ENCODE results near the gene ABHD17A. TPM values are rescaled to one million over a fixed set of nuclear protein-coding genes. Genes with fewer than 3 reads are reported as not detected.

ABHD17A gene
- total and polyA plus RNA-seq, 9 of the 15 experiments (the other 6 are each of a cell fraction or from before 2014, with no cell fraction given), result 0.04 to 135 (median 21.8) TPM; not detected in 1

DNA sequence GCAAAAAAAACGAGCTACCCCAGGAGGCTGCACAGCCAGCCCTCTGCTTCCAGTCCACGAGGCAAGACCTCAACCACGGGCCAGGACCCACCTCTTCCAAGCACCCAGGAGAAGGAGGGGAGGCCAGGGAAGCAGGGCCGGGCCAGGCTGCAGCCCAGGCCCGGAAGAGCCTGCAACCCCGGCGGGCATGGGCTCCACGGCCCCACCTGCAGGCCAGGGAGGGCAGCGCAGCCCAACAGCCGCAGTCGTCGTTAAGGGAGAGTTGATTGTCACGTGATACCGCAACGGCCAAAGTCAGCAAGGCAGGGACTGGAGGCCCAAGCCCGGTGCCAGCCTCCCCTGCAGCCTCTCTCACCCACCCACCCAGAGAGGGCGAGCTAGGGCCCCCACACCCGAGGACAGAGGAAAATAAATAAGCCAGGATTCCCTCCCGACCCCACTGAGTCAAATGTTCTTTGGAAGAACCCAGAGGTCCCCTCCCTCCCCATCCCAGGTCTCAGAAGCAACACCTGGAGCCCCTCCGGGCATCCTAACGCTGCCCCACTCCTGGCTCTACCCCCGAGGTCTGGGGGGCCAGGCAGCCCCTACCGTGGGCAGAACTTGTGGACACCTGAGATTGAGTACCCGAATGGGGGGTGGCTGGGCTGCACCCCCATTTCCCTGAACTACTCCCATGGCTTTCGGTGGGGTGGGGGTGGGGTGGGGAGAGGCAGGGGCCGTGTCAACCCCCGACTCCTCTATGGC is 31.8 kb downstream of the ABHD17A start (continued):
- 0 out of 2 replicates have a peak, but pooled peaks have one; percentile 26 for TF ChIP-seq SIN3B (IDR thresholded peaks at IDR 0.05; ENCODE audit: low read depth)
- TF ChIP-seq NCOR1 (IDR thresholded peaks at IDR 0.05), result 0 out of 2 replicates have a peak, but pooled peaks have one; percentile 31
- 0 out of 2 replicates have a peak, but pooled peaks have one; percentile 37 for TF ChIP-seq ZNF76 (CRISPR knock-in tag; IDR thresholded peaks at IDR 0.05; ENCODE audit: borderline replicate concordance)
- no peak for TF ChIP-seq ZNF77 (CRISPR knock-in tag; IDR thresholded peaks at IDR 0.05)
- TF ChIP-seq, protein P1, sequence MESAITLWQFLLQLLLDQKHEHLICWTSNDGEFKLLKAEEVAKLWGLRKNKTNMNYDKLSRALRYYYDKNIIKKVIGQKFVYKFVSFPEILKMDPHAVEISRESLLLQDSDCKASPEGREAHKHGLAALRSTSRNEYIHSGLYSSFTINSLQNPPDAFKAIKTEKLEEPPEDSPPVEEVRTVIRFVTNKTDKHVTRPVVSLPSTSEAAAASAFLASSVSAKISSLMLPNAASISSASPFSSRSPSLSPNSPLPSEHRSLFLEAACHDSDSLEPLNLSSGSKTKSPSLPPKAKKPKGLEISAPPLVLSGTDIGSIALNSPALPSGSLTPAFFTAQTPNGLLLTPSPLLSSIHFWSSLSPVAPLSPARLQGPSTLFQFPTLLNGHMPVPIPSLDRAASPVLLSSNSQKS (CRISPR knock-in tag; IDR thresholded peaks at IDR 0.05), result no peak
- TF ChIP-seq, protein P2, sequence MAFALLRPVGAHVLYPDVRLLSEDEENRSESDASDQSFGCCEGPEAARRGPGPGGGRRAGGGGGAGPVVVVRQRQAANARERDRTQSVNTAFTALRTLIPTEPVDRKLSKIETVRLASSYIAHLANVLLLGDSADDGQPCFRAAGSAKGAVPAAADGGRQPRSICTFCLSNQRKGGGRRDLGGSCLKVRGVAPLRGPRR (CRISPR knock-in tag; IDR thresholded peaks at IDR 0.05), result no peak
- TF ChIP-seq, protein P3, sequence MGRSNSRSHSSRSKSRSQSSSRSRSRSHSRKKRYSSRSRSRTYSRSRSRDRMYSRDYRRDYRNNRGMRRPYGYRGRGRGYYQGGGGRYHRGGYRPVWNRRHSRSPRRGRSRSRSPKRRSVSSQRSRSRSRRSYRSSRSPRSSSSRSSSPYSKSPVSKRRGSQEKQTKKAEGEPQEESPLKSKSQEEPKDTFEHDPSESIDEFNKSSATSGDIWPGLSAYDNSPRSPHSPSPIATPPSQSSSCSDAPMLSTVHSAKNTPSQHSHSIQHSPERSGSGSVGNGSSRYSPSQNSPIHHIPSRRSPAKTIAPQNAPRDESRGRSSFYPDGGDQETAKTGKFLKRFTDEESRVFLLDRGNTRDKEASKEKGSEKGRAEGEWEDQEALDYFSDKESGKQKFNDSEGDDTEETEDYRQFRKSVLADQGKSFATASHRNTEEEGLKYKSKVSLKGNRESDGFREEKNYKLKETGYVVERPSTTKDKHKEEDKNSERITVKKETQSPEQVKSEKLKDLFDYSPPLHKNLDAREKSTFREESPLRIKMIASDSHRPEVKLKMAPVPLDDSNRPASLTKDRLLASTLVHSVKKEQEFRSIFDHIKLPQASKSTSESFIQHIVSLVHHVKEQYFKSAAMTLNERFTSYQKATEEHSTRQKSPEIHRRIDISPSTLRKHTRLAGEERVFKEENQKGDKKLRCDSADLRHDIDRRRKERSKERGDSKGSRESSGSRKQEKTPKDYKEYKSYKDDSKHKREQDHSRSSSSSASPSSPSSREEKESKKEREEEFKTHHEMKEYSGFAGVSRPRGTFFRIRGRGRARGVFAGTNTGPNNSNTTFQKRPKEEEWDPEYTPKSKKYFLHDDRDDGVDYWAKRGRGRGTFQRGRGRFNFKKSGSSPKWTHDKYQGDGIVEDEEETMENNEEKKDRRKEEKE (IDR thresholded peaks at IDR 0.05; ENCODE audit: borderline replicate concordance in 1 of 2, control insufficient read depth in 1 of 2, low read depth in 2 of 2, low read length in 1 of 2), result no peak
- TF ChIP-seq EHMT2 (IDR thresholded peaks at IDR 0.05), result no peak
- TF ChIP-seq, protein P4, sequence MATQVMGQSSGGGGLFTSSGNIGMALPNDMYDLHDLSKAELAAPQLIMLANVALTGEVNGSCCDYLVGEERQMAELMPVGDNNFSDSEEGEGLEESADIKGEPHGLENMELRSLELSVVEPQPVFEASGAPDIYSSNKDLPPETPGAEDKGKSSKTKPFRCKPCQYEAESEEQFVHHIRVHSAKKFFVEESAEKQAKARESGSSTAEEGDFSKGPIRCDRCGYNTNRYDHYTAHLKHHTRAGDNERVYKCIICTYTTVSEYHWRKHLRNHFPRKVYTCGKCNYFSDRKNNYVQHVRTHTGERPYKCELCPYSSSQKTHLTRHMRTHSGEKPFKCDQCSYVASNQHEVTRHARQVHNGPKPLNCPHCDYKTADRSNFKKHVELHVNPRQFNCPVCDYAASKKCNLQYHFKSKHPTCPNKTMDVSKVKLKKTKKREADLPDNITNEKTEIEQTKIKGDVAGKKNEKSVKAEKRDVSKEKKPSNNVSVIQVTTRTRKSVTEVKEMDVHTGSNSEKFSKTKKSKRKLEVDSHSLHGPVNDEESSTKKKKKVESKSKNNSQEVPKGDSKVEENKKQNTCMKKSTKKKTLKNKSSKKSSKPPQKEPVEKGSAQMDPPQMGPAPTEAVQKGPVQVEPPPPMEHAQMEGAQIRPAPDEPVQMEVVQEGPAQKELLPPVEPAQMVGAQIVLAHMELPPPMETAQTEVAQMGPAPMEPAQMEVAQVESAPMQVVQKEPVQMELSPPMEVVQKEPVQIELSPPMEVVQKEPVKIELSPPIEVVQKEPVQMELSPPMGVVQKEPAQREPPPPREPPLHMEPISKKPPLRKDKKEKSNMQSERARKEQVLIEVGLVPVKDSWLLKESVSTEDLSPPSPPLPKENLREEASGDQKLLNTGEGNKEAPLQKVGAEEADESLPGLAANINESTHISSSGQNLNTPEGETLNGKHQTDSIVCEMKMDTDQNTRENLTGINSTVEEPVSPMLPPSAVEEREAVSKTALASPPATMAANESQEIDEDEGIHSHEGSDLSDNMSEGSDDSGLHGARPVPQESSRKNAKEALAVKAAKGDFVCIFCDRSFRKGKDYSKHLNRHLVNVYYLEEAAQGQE (IDR thresholded peaks at IDR 0.05; ENCODE audit: borderline replicate concordance), result peak; percentile 84
- TF ChIP-seq, protein P4 (CRISPR knock-in tag; IDR thresholded peaks at IDR 0.05; ENCODE audit: low read depth), result peak; percentile 73; the same call in 1 of the 2 replicates
- TF ChIP-seq, protein P5, sequence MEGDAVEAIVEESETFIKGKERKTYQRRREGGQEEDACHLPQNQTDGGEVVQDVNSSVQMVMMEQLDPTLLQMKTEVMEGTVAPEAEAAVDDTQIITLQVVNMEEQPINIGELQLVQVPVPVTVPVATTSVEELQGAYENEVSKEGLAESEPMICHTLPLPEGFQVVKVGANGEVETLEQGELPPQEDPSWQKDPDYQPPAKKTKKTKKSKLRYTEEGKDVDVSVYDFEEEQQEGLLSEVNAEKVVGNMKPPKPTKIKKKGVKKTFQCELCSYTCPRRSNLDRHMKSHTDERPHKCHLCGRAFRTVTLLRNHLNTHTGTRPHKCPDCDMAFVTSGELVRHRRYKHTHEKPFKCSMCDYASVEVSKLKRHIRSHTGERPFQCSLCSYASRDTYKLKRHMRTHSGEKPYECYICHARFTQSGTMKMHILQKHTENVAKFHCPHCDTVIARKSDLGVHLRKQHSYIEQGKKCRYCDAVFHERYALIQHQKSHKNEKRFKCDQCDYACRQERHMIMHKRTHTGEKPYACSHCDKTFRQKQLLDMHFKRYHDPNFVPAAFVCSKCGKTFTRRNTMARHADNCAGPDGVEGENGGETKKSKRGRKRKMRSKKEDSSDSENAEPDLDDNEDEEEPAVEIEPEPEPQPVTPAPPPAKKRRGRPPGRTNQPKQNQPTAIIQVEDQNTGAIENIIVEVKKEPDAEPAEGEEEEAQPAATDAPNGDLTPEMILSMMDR (IDR thresholded peaks at IDR 0.05 in 2 of 3, conservative IDR thresholded peaks at IDR 0.05 in 1 of 3; ENCODE audit: insufficient read depth in 2 of 3, low read depth in 1 of 3, low read length in 3 of 3), result peak; percentile 92 to 95 (median 93)
- TF ChIP-seq CBFA2T3 (IDR thresholded peaks at IDR 0.05), result no peak

Measured in K562 (cell line).